WTC11 (cell line): ENCODE data around the gene PHAX. TPM values are rescaled to one million over a fixed set of nuclear protein-coding genes. Genes with fewer than 3 reads are reported as not detected.

Experiments
- ATAC-seq: fragments of 200-7000 bp; cut with Tn5 transposase; 2 replicates; pipeline ENCODE4 v1.10.0; 2021; ENCODE audit warnings: mild to moderate bottlenecking, moderate library complexity
- CTCF ChIA-PET: fragments of 300-600 bp; sonication (Branson Sonifier 250); formaldehyde crosslinking; loops from one replicate; lab custom pipeline; 2021; ENCODE audit warnings: antibody characterized with exemption; lab: Charles Lee
- POLR2A ChIA-PET: fragments of 350-600 bp; sonication (Branson Sonifier 250); formaldehyde crosslinking; loops from one replicate; lab custom pipeline; 2021; ENCODE audit warnings: antibody characterized with exemption; lab: Charles Lee
- DNase-seq: peaks from one replicate; pipeline ENCODE4 v3.0.0; 2021; ENCODE audit warnings: low spot score
- H3K27ac Mint-ChIP-seq: 2 replicates; pipeline ENCODE4 v1.8.0; 2021; ENCODE audit warnings: mixed read lengths
- H3K27me3 Mint-ChIP-seq: 2 replicates; pipeline ENCODE4 v1.8.0; 2021; ENCODE audit warnings: low read depth, mild to moderate bottlenecking, moderate library complexity, mixed read lengths
- H3K36me3 Mint-ChIP-seq: 2 replicates; pipeline ENCODE4 v1.8.0; 2021; ENCODE audit warnings: mixed read lengths
- H3K4me1 Mint-ChIP-seq: 2 replicates; pipeline ENCODE4 v1.8.0; 2022; ENCODE audit warnings: mixed read lengths
- H3K4me3 Mint-ChIP-seq: 2 replicates; pipeline ENCODE4 v1.8.0; 2021; ENCODE audit warnings: mild to moderate bottlenecking, moderate library complexity, mixed read lengths
- H3K9me3 Mint-ChIP-seq: 2 replicates; pipeline ENCODE4 v1.8.0; 2021; ENCODE audit warnings: mixed read lengths
- ARID4B ChIP-seq: sonication (generic); formaldehyde crosslinking; IDR thresholded peaks from 2 replicates; pipeline ENCODE4 v1.8.0; 2023; ENCODE audit warnings: missing genetic modification reagents, mild to moderate bottlenecking, borderline replicate concordance
- ATF1 ChIP-seq: sonication (generic); formaldehyde crosslinking; IDR thresholded peaks from 2 replicates; pipeline ENCODE4 v1.8.1; 2023; ENCODE audit warnings: mild to moderate bottlenecking, moderate library complexity, missing genetic modification reagents
- CREM ChIP-seq: sonication (generic); formaldehyde crosslinking; IDR thresholded peaks from 2 replicates; pipeline ENCODE4 v1.8.1; 2022; ENCODE audit warnings: mild to moderate bottlenecking, missing genetic modification reagents, moderate library complexity
- FOXK1 ChIP-seq: sonication (generic); formaldehyde crosslinking; IDR thresholded peaks from 2 replicates; pipeline ENCODE4 v1.8.0; 2022; ENCODE audit warnings: mild to moderate bottlenecking, moderate library complexity, missing genetic modification reagents
- GABPB1 ChIP-seq: sonication (generic); formaldehyde crosslinking; IDR thresholded peaks from 2 replicates; pipeline ENCODE4 v1.8.1; 2023; ENCODE audit warnings: mild to moderate bottlenecking, missing genetic modification reagents
- IRF2 ChIP-seq: sonication (generic); formaldehyde crosslinking; IDR thresholded peaks from 2 replicates; pipeline ENCODE4 v1.8.0; 2022; ENCODE audit warnings: low read depth, missing genetic modification reagents, borderline replicate concordance
- JUN ChIP-seq: sonication (generic); formaldehyde crosslinking; IDR thresholded peaks from 2 replicates; pipeline ENCODE4 v1.8.0; 2023; ENCODE audit warnings: mild to moderate bottlenecking, missing genetic modification reagents
- MXD4 ChIP-seq: fragments of 250-450 bp; sonication (Bioruptor Pico); IDR thresholded peaks from 2 replicates; pipeline ENCODE4 v1.8.0; 2021; ENCODE audit warnings: mild to moderate bottlenecking, moderate library complexity, borderline replicate concordance
- MYBL2 ChIP-seq: sonication (generic); formaldehyde crosslinking; IDR thresholded peaks from 2 replicates; pipeline ENCODE4 v1.8.1; 2023; ENCODE audit warnings: mild to moderate bottlenecking, moderate library complexity, missing genetic modification reagents
- NFATC4 ChIP-seq: fragments of 250-450 bp; sonication (Bioruptor Pico); IDR thresholded peaks from 2 replicates; pipeline ENCODE4 v1.9.0; 2021; ENCODE audit warnings: mild to moderate bottlenecking
- RELA ChIP-seq: sonication (generic); formaldehyde crosslinking; IDR thresholded peaks from 2 replicates; pipeline ENCODE4 v1.8.1; 2022; ENCODE audit warnings: missing genetic modification reagents, mild to moderate bottlenecking, borderline replicate concordance
- RORB ChIP-seq: fragments of 250-450 bp; sonication (Bioruptor Pico); IDR thresholded peaks from 2 replicates; pipeline ENCODE4 v1.9.0; 2021; ENCODE audit warnings: mild to moderate bottlenecking
- SP1 ChIP-seq: sonication (generic); formaldehyde crosslinking; conservative IDR thresholded peaks from 2 replicates; pipeline ENCODE4 v1.8.1; 2022; ENCODE audit warnings: missing genetic modification reagents
- TEAD4 ChIP-seq: sonication (generic); formaldehyde crosslinking; IDR thresholded peaks from 2 replicates; pipeline ENCODE4 v1.8.0; 2022; ENCODE audit warnings: mild to moderate bottlenecking, missing genetic modification reagents
- TP53 ChIP-seq: sonication (generic); formaldehyde crosslinking; IDR thresholded peaks from 2 replicates; pipeline ENCODE4 v1.8.1; 2023; ENCODE audit warnings: mild to moderate bottlenecking, missing genetic modification reagents
- ZNF138 ChIP-seq: sonication (generic); formaldehyde crosslinking; conservative IDR thresholded peaks from 2 replicates; pipeline ENCODE4 v1.8.1; 2022; ENCODE audit warnings: mild to moderate bottlenecking, moderate library complexity, missing genetic modification reagents
- ZNF219 ChIP-seq: sonication (generic); formaldehyde crosslinking; IDR thresholded peaks from 2 replicates; pipeline ENCODE4 v1.8.0; 2023; ENCODE audit warnings: missing genetic modification reagents, mild to moderate bottlenecking, borderline replicate concordance
- ZNF396 ChIP-seq: fragments of 250-450 bp; sonication (Bioruptor Pico); IDR thresholded peaks from 2 replicates; pipeline ENCODE4 v1.8.0; 2021; ENCODE audit warnings: mild to moderate bottlenecking, moderate library complexity, borderline replicate concordance
- ZNF532 ChIP-seq: fragments of 250-450 bp; sonication (Bioruptor Pico); IDR thresholded peaks from 2 replicates; pipeline ENCODE4 v1.9.0; 2021; ENCODE audit warnings: mild to moderate bottlenecking, borderline replicate concordance
- total RNA-seq: library from RNA; stranded (reverse); gene quantifications from 3 replicates; pipeline ENCODE4 v1.2.3, GENCODE V29; 2021
- TF ChIP-seq, protein P1 (sequence below): sonication (generic); formaldehyde crosslinking; IDR thresholded peaks from 2 replicates; pipeline ENCODE4 v1.8.1; 2023; ENCODE audit warnings: mild to moderate bottlenecking, missing genetic modification reagents, moderate library complexity
- TF ChIP-seq, protein P2 (sequence below): sonication (generic); formaldehyde crosslinking; IDR thresholded peaks from 2 replicates; pipeline ENCODE4 v1.8.1; 2022; ENCODE audit warnings: low read depth, mild to moderate bottlenecking, moderate library complexity, missing genetic modification reagents, borderline replicate concordance
- TF ChIP-seq, protein P3 (sequence below): sonication (generic); formaldehyde crosslinking; IDR thresholded peaks from 2 replicates; pipeline ENCODE4 v1.8.0; 2022; ENCODE audit warnings: mild to moderate bottlenecking, missing genetic modification reagents
- TF ChIP-seq, protein P4 (sequence below): sonication (generic); formaldehyde crosslinking; IDR thresholded peaks from 2 replicates; pipeline ENCODE4 v1.8.1; 2022; ENCODE audit warnings: low read depth, missing genetic modification reagents, borderline replicate concordance

The PHAX gene
- total RNA-seq, 1 experiment from 2014 or later, result 58.2 TPM

- CTCF ChIA-PET, result no interaction called here
Measured at GRCh38 chr5:126631920-126632319, 31.2 kb downstream of the PHAX start.

DNA sequence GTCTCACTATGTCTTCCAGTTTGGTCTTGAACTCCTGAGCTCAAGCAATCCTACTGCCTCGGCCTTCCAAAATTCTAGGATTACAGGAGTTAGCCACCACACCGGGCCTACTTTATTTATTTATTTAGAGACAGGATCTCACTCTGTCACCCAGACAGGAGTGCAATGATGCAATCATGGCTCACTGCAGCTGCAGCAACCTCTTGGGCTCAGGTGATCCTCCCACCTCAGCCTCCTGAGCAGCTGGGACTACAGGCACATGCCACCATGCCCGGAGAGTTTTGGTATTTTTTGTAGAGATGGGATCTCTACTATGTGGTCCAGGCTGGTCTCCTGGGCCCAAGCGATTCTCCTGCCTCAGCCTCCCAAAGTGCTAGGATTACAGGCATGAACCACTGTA is 32.8 kb downstream of the PHAX start:
- Mint-ChIP-seq H3K9me3 (no peaks in the 10 kb centered on the region), H3K4me1 (no peaks in the 10 kb centered on the region), H3K4me3 (no peak overlapping the region), H3K27ac (no peak overlapping the region), H3K36me3 (no peaks in the 10 kb centered on the region), H3K27me3 (no peaks in the 10 kb centered on the region)
- ChIA-PET CTCF (interaction anchor here (0.8 kb wide), 1 partner anchor 32 kb away, joined by 3 read pairs; the partner anchor contains the start of gene PHAX), POLR2A (interaction anchor here (0.6 kb wide), 1 partner anchor 27 kb away, joined by 8 read pairs; no protein-coding TSS in a partner anchor)
- peak; percentile 83 for TF ChIP-seq GABPB1 (CRISPR knock-in tag)
- no peak for TF ChIP-seq ZNF532
- TF ChIP-seq ARID4B (CRISPR knock-in tag), result no peak
- no peak for TF ChIP-seq ATF1 (CRISPR knock-in tag)
- ATAC-seq, result no peak
- DNase-seq, result no peak

More at GRCh38 chr5:126631920-126632319, 31.2 kb downstream of the PHAX start:
- DNase-seq (no peak), ATAC-seq (no peak)
- Mint-ChIP-seq H3K36me3 (no peaks in the 10 kb centered on the region), H3K27ac (no peak overlapping the region), H3K27me3 (no peaks in the 10 kb centered on the region), H3K4me1 (peaks cover 4% of the 10 kb centered on the region), H3K4me3 (no peak overlapping the region), H3K9me3 (no peaks in the 10 kb centered on the region)
- POLR2A ChIA-PET, result interaction anchor here (0.6 kb wide), 1 partner anchor 163 kb away, joined by 4 read pairs; no protein-coding TSS in a partner anchor
- no peak for TF ChIP-seq MXD4 (CRISPR knock-in tag)
- TF ChIP-seq, protein P1, sequence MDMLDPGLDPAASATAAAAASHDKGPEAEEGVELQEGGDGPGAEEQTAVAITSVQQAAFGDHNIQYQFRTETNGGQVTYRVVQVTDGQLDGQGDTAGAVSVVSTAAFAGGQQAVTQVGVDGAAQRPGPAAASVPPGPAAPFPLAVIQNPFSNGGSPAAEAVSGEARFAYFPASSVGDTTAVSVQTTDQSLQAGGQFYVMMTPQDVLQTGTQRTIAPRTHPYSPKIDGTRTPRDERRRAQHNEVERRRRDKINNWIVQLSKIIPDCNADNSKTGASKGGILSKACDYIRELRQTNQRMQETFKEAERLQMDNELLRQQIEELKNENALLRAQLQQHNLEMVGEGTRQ (CRISPR knock-in tag), result no peak
- TF ChIP-seq, protein P2, sequence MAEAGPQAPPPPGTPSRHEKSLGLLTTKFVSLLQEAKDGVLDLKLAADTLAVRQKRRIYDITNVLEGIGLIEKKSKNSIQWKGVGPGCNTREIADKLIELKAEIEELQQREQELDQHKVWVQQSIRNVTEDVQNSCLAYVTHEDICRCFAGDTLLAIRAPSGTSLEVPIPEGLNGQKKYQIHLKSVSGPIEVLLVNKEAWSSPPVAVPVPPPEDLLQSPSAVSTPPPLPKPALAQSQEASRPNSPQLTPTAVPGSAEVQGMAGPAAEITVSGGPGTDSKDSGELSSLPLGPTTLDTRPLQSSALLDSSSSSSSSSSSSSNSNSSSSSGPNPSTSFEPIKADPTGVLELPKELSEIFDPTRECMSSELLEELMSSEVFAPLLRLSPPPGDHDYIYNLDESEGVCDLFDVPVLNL (CRISPR knock-in tag), result no peak
- no peak for TF ChIP-seq SP1 (CRISPR knock-in tag)
- no peak for TF ChIP-seq RORB (CRISPR knock-in tag)
- TF ChIP-seq, protein P3, sequence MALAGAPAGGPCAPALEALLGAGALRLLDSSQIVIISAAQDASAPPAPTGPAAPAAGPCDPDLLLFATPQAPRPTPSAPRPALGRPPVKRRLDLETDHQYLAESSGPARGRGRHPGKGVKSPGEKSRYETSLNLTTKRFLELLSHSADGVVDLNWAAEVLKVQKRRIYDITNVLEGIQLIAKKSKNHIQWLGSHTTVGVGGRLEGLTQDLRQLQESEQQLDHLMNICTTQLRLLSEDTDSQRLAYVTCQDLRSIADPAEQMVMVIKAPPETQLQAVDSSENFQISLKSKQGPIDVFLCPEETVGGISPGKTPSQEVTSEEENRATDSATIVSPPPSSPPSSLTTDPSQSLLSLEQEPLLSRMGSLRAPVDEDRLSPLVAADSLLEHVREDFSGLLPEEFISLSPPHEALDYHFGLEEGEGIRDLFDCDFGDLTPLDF (CRISPR knock-in tag), result no peak
- TF ChIP-seq ZNF396 (CRISPR knock-in tag), result no peak
- TF ChIP-seq IRF2 (CRISPR knock-in tag), result no peak
- TF ChIP-seq, protein P4, sequence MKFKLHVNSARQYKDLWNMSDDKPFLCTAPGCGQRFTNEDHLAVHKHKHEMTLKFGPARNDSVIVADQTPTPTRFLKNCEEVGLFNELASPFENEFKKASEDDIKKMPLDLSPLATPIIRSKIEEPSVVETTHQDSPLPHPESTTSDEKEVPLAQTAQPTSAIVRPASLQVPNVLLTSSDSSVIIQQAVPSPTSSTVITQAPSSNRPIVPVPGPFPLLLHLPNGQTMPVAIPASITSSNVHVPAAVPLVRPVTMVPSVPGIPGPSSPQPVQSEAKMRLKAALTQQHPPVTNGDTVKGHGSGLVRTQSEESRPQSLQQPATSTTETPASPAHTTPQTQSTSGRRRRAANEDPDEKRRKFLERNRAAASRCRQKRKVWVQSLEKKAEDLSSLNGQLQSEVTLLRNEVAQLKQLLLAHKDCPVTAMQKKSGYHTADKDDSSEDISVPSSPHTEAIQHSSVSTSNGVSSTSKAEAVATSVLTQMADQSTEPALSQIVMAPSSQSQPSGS (CRISPR knock-in tag), result no peak
- no peak for TF ChIP-seq TP53 (CRISPR knock-in tag)
- TF ChIP-seq TEAD4 (CRISPR knock-in tag), result no peak
- no peak for TF ChIP-seq JUN (CRISPR knock-in tag)
- TF ChIP-seq FOXK1 (CRISPR knock-in tag), result no peak
- no peak for TF ChIP-seq MYBL2 (CRISPR knock-in tag)
- TF ChIP-seq CREM (CRISPR knock-in tag), result no peak
- no peak for TF ChIP-seq RELA
- TF ChIP-seq ZNF138, result no peak
- no peak for TF ChIP-seq ZNF219 (CRISPR knock-in tag)
- no peak for TF ChIP-seq NFATC4 (CRISPR knock-in tag)
